Lower lobe of right lung (tissue), 2 donors: ENCODE data around the gene PLS3. TPM values are rescaled to one million over a fixed set of nuclear protein-coding genes. Genes with fewer than 3 reads are reported as not detected.
A peak's percentile ranks its signal among the peaks of the same experiment; 100 is the strongest.

ENCODE experiments used
- ATAC-seq, 2 donors: fragments of 200-7000 bp; cut with Tn5 transposase; one replicate each; pipeline ENCODE4 v1.9.1; 2020 to 2022; ENCODE audit warnings: mild to moderate bottlenecking in 2 of 2, moderate library complexity in 2 of 2
- DNase-seq: peaks from one replicate; pipeline ENCODE4 v3.0.0-alpha.2; 2020
- H3K27ac ChIP-seq: fragments of 200-600 bp; one replicate; pipeline ENCODE4 v1.8.0; 2022
- H3K27me3 ChIP-seq: fragments of 200-600 bp; one replicate; pipeline ENCODE4 v1.8.0; 2022; ENCODE audit warnings: low read depth
- H3K36me3 ChIP-seq: fragments of 200-600 bp; one replicate; pipeline ENCODE4 v1.8.0; 2022; ENCODE audit warnings: mild to moderate bottlenecking
- H3K4me1 ChIP-seq: fragments of 200-600 bp; one replicate; pipeline ENCODE4 v1.8.0; 2022
- H3K4me3 ChIP-seq: fragments of 200-600 bp; one replicate; pipeline ENCODE4 v1.8.0; 2022; ENCODE audit warnings: mild to moderate bottlenecking
- H3K9me3 ChIP-seq: fragments of 200-600 bp; one replicate; pipeline ENCODE4 v1.8.0; 2022
- CTCF ChIP-seq: fragments of 200-600 bp; IDR thresholded peaks from one replicate; pipeline ENCODE4 v1.8.0; 2022; ENCODE audit warnings: antibody characterized with exemption, mild to moderate bottlenecking
- intact Hi-C: fragments of 100-400 bp; cut with DNase I; formaldehyde crosslinking; loops from one replicate; pipeline ENCODE4 v1.11.0; 2022
- total RNA-seq: library from RNA; stranded (reverse); fragmentation: NEBNext Ultra II Directional; extraction: Animal tissue kit (Norgen Biotek cat#: 25700); gene quantifications from one replicate; pipeline ENCODE4 v1.2.1, GENCODE V29; 2021
- donor health status: DM: no; HTN: yes; CAD: no; lungs with severe emphysema.

PLS3 gene
- total RNA-seq, 1 donor from 2014 or later, result 138 TPM

- Histone ChIP-seq H3K27ac (no peak overlapping the region), H3K36me3 (no peaks in the 10 kb centered on the region), H3K4me1 (no peaks in the 10 kb centered on the region), H3K4me3 (no peak overlapping the region), H3K9me3 (no peaks in the 10 kb centered on the region), H3K27me3 (no peaks in the 10 kb centered on the region)
- no peak for TF ChIP-seq CTCF
- intact Hi-C loops, result no loop called here
- DNase-seq, result no peak
- no peak for ATAC-seq
Measured at GRCh38 chrX:115665122-115665521, 104.1 kb downstream of the PLS3 start.

GRCh38 chrX:115679460-115679859 is 118.5 kb downstream of the PLS3 start:
- Histone ChIP-seq H3K4me1 (no peaks in the 10 kb centered on the region), H3K36me3 (no peaks in the 10 kb centered on the region), H3K9me3 (no peaks in the 10 kb centered on the region), H3K27me3 (no peaks in the 10 kb centered on the region), H3K27ac (no peak overlapping the region), H3K4me3 (no peak overlapping the region)
- peak; percentile 35 for TF ChIP-seq CTCF
- ATAC-seq, result no peak
- DNase-seq, result no peak
- intact Hi-C loops, result no loop called here

- H3K36me3 ChIP-seq, result no peaks in the 10 kb centered on the region
- no peak for ATAC-seq
- H3K9me3 ChIP-seq, result no peaks in the 10 kb centered on the region
- H3K4me3 ChIP-seq, result no peak overlapping the region
- no peak overlapping the region for H3K27ac ChIP-seq
- H3K27me3 ChIP-seq, result no peaks in the 10 kb centered on the region
- intact Hi-C loops, result no loop called here
- H3K4me1 ChIP-seq, result no peaks in the 10 kb centered on the region
- no peak for DNase-seq
- TF ChIP-seq CTCF, result no peak
Measured at GRCh38 chrX:115687595-115687994, 126.6 kb downstream of the PLS3 start.

- DNase-seq, result no peak
- ATAC-seq, result no peak
- H3K27ac ChIP-seq, result no peak overlapping the region
- no peaks in the 10 kb centered on the region for H3K4me1 ChIP-seq
- TF ChIP-seq CTCF, result no peak
- no peaks in the 10 kb centered on the region for H3K9me3 ChIP-seq
- H3K36me3 ChIP-seq, result no peaks in the 10 kb centered on the region
- no peaks in the 10 kb centered on the region for H3K27me3 ChIP-seq
- no peak overlapping the region for H3K4me3 ChIP-seq
- intact Hi-C loops, result no loop called here
Measured at GRCh38 chrX:115689931-115690330, 129.0 kb downstream of the PLS3 start.

- no peaks in the 10 kb centered on the region for H3K4me1 ChIP-seq
- no peaks in the 10 kb centered on the region for H3K36me3 ChIP-seq
- peak; percentile 67 for TF ChIP-seq CTCF
- DNase-seq, result no peak
- H3K4me3 ChIP-seq, result no peak overlapping the region
- no peak overlapping the region for H3K27ac ChIP-seq
- intact Hi-C loops, result no loop called here
- no peaks in the 10 kb centered on the region for H3K27me3 ChIP-seq
- no peaks in the 10 kb centered on the region for H3K9me3 ChIP-seq
- ATAC-seq, result peak; percentile 67 to 86
Measured at GRCh38 chrX:115690511-115691216, 129.7 kb downstream of the PLS3 start.
